Peyer's patch (tissue), 4 donors: Measurements from ENCODE around the gene STK39. TPM values are rescaled to one million over a fixed set of nuclear protein-coding genes. Genes with fewer than 3 reads are reported as not detected.

Experiments
- DNase-seq, 3 donors: peaks; one replicate each; pipeline ENCODE4 v3.0.0-alpha.2; 2017 to 2019
- H3K27ac ChIP-seq, 4 donors: fragments of 200-600 bp; sonication (generic); one replicate each; pipeline ENCODE4 v1.5.1; 2016 to 2019
- H3K27me3 ChIP-seq, 2 donors: fragments of 200-600 bp; sonication (generic); one replicate each; pipeline ENCODE4 v1.5.1; 2019
- H3K36me3 ChIP-seq, 3 donors: fragments of 200-600 bp; sonication (generic); one replicate each; pipeline ENCODE4 v1.5.1; 2016 to 2019
- H3K4me1 ChIP-seq, 4 donors: fragments of 200-600 bp; sonication (generic); one replicate each; pipeline ENCODE4 v1.5.1; 2016 to 2019
- H3K4me3 ChIP-seq, 4 donors: fragments of 200-600 bp; sonication (generic); 1 replicate in 3 of 4; 2 replicates in 1 of 4; pipeline ENCODE4 v1.5.1; 2016 to 2019; ENCODE audit warnings: mild to moderate bottlenecking in 1 of 4
- H3K9me3 ChIP-seq, 4 donors: fragments of 200-600 bp; sonication (generic); one replicate each; pipeline ENCODE4 v1.5.1; 2016 to 2019; ENCODE audit warnings: mild to moderate bottlenecking in 1 of 4
- POLR2A ChIP-seq, 2 donors: fragments of 450-650 bp; IDR thresholded peaks; one replicate each; pipeline ENCODE4 v1.5.1; 2017; ENCODE audit warnings: antibody characterized with exemption in 2 of 2, mild to moderate bottlenecking in 2 of 2, moderate library complexity in 2 of 2
- total RNA-seq, 4 donors: library from RNA; depleted of rRNA; stranded (reverse); fragments of >200 nt; gene quantifications; one replicate each; pipeline ENCODE4 v1.1.0, GENCODE V29; 2016
- TF ChIP-seq, protein P1 (sequence below), 6 experiments: fragments of 450-650 bp in 4 of 6; fragments of 200-600 bp in 2 of 6; sonication (generic) in 1 of 6; IDR thresholded peaks; one replicate each; pipeline ENCODE4 v1.5.1; 2017 to 2019; ENCODE audit warnings: antibody characterized with exemption in 6 of 6, mild to moderate bottlenecking in 3 of 6, moderate library complexity in 1 of 6

STK39 gene
- total RNA-seq, 4 donors from 2014 or later = 39.6 to 55.9 (median 51.0) TPM

GRCh38 chr2:168056242-168056787 is 191.1 kb downstream of the STK39 start:
- DNase-seq = no peak
- TF ChIP-seq, protein P1, sequence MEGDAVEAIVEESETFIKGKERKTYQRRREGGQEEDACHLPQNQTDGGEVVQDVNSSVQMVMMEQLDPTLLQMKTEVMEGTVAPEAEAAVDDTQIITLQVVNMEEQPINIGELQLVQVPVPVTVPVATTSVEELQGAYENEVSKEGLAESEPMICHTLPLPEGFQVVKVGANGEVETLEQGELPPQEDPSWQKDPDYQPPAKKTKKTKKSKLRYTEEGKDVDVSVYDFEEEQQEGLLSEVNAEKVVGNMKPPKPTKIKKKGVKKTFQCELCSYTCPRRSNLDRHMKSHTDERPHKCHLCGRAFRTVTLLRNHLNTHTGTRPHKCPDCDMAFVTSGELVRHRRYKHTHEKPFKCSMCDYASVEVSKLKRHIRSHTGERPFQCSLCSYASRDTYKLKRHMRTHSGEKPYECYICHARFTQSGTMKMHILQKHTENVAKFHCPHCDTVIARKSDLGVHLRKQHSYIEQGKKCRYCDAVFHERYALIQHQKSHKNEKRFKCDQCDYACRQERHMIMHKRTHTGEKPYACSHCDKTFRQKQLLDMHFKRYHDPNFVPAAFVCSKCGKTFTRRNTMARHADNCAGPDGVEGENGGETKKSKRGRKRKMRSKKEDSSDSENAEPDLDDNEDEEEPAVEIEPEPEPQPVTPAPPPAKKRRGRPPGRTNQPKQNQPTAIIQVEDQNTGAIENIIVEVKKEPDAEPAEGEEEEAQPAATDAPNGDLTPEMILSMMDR (IDR thresholded peaks at IDR 0.05) = no peak
- no peak for TF ChIP-seq POLR2A (IDR thresholded peaks at IDR 0.05)
- Histone ChIP-seq H3K27ac (no peak overlapping the region), H3K36me3 (peaks cover 0 to 20% (median 0%) of the 10 kb centered on the region in 3 donors), H3K4me3 (no peak overlapping the region), H3K9me3 (no peaks in the 10 kb centered on the region), H3K27me3 (no peaks in the 10 kb centered on the region), H3K4me1 (no peaks in the 10 kb centered on the region)

DNA sequence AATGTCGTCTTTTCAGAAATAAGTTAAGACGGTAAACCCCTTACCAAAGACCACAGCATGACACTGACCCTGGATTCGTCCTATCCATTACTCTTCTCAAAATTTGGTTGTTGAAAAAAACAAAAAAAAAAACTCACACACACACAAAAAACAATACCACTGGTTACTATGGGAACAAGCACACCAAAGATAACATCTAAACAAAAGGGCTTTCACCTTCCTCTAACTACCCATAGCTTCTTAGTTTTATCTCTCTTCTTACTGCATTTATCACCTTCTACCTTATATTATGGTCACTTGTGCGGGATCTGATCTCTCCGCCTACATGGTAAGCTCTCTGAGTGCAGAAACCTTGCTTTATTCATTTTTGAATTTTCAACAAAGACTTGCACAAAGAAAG is 192.7 kb downstream of the STK39 start:
- Histone ChIP-seq H3K4me3 (no peak overlapping the region), H3K9me3 (no peaks in the 10 kb centered on the region), H3K36me3 (peaks cover 0 to 9% (median 0%) of the 10 kb centered on the region in 3 donors), H3K27me3 (no peaks in the 10 kb centered on the region), H3K4me1 (no peaks in the 10 kb centered on the region), H3K27ac (no peak overlapping the region)
- DNase-seq = no peak
- TF ChIP-seq POLR2A (IDR thresholded peaks at IDR 0.05) = no peak
- TF ChIP-seq, protein P1 (IDR thresholded peaks at IDR 0.05) = no peak

DNA sequence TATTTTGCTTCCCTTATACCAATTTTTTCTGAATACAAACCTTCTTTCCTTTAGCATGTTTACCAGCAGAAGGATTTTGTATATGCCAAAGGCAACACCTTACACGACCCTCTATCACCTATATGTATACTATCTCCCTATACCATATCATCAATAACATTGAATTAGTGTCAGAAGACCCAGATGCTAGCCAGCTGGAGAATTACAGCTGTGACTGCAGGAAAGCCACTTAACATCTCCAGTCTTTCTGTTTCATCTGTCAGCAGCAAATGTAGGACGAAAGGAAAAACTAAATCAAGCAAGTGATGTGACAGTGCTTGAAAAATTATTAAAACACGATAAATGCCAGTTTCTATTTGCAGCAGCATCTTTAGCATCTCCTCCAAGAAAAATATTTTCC is 193.7 kb downstream of the STK39 start:
- Histone ChIP-seq H3K4me3 (no peak overlapping the region), H3K36me3 (no peaks in the 10 kb centered on the region), H3K27ac (no peak overlapping the region), H3K4me1 (no peaks in the 10 kb centered on the region), H3K9me3 (no peaks in the 10 kb centered on the region), H3K27me3 (no peaks in the 10 kb centered on the region)
- DNase-seq = no peak
- TF ChIP-seq, protein P1 (IDR thresholded peaks at IDR 0.05) = no peak
- TF ChIP-seq POLR2A (IDR thresholded peaks at IDR 0.05) = no peak

GRCh38 chr2:168052773-168053172 is 194.6 kb downstream of the STK39 start:
- no peaks in the 10 kb centered on the region for H3K36me3 ChIP-seq
- no peak for DNase-seq
- H3K9me3 ChIP-seq = no peaks in the 10 kb centered on the region
- TF ChIP-seq, protein P1 (IDR thresholded peaks at IDR 0.05) = no peak
- TF ChIP-seq POLR2A (IDR thresholded peaks at IDR 0.05) = no peak
- no peaks in the 10 kb centered on the region for H3K4me1 ChIP-seq
- no peak overlapping the region for H3K4me3 ChIP-seq
- no peaks in the 10 kb centered on the region for H3K27me3 ChIP-seq
- H3K27ac ChIP-seq = no peak overlapping the region

DNA sequence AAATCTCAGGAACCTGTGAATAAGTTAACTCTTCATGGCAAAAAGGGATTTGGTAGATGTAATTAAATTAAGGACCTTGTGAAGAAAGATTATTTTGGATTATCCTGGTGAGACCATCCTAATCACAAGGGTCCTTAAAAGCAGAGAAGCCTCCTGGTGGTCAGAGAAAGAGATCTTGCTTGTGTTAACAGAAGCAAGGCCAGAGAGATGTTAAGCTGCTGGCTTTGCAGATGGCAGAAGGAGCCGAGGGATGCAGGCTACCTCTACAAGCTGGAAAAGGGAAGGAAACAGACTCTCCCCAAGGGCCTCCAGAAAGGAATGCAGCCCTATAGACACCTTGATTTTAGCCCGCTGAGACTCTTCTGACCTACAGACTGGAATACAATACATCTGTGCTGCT is 197.0 kb downstream of the STK39 start:
- no peak for DNase-seq
- H3K27ac ChIP-seq = no peak overlapping the region
- no peaks in the 10 kb centered on the region for H3K9me3 ChIP-seq
- H3K27me3 ChIP-seq = no peaks in the 10 kb centered on the region
- no peak overlapping the region for H3K4me3 ChIP-seq
- no peaks in the 10 kb centered on the region for H3K36me3 ChIP-seq
- TF ChIP-seq POLR2A (IDR thresholded peaks at IDR 0.05) = no peak
- TF ChIP-seq, protein P1 (IDR thresholded peaks at IDR 0.05) = no peak
- no peaks in the 10 kb centered on the region for H3K4me1 ChIP-seq

- DNase-seq = no peak
- Histone ChIP-seq H3K4me3 (no peak overlapping the region), H3K27me3 (no peaks in the 10 kb centered on the region), H3K4me1 (no peaks in the 10 kb centered on the region), H3K27ac (no peak overlapping the region), H3K9me3 (no peaks in the 10 kb centered on the region), H3K36me3 (no peaks in the 10 kb centered on the region)
- TF ChIP-seq, protein P1 (IDR thresholded peaks at IDR 0.05) = no peak
- TF ChIP-seq POLR2A (IDR thresholded peaks at IDR 0.05) = no peak
These were observed 197.8 kb downstream of the STK39 start for GRCh38 chr2:168049609-168050008.
